GM18498 (cell line): ENCODE measurements around the gene SIK1.

Experiments used
- ATAC-seq: cut with Tn5 transposase; IDR thresholded peaks from one replicate; pipeline ENCODE4 v1.9.1; 2021; ENCODE audit warnings: mild to moderate bottlenecking, moderate library complexity; ENCODE audit not compliant: unreplicated experiment

SIK1 gene

DNA sequence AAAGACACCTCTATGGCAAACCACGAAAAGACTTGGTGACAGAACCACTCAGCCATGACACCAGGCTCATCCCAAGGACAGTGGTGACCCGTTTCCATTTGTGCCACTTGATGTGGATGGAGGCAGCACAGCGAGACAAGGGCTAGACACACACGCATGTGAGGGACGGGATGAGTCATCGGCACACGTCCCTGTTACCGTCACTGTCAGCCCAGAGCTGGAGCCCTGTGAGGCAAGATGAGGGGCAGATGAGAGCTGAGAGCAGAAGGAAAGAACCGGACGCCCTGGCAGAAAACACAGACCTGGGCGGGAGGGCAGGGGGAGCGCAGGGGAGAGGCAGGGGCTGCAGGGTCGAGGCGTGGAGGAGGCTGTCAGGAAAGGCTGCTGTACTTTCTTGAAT, 57.8 kb downstream of the SIK1 start:
- ATAC-seq, result no peak

DNA sequence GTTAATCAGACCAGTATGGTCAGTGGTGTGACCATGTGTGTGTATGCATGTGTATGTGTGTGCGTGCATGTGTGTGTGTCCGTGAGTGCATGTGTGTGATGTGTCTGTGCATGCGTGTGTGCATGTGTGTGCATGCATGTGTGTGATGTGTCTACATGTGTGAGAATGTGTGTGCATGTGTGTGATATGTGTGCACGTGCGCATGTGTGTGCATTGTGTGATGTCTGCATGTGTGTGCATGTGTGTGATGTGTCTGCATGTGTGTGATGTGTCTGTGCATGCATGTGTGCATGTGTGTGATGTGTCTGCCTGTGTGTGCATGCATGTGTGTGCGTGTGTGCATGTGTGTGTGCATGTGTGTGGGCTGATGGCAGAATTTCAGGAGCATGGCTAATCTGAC, 58.2 kb downstream of the SIK1 start:
- no peak for ATAC-seq

DNA sequence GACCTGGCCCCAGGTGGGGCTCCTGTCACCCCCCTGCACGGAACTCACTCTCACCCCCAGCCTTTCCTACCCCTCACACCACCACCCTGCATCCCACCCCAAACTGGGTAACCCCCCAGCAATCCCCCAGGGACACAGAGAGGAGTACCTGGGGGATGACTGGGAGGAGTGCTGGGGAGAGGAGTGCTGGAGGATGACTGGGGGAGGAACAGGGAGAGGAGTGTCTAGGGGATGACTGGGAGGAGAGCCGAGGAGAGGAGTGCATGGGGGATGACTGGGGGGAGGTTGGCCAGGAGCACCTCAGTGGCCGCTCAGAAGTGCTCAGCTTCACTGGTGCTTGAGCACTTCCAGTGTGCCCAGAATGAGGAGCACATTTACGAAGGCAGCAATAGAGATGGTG, 59.1 kb downstream of the SIK1 start:
- ATAC-seq, result no peak

DNA sequence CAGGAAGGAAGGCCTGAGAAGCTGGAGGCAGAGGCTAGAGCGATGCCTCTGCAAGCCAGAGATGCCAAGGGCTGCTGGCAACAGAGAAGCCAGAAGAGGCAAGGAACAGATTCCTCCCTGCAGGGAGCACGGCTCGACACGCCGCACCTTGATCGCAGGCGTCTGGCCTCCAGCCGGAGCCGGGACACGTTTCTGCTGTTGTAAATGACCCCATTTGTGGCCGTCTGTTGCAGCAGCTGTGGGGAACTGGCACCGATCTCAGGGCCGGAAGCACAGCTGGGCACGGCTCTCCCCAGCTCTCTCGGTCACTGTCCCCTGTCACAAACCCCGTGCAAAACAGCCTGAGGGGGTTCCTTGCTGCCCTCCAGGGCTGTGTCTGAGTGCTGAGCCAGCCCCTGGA, 59.6 kb downstream of the SIK1 start:
- ATAC-seq, result no peak

DNA sequence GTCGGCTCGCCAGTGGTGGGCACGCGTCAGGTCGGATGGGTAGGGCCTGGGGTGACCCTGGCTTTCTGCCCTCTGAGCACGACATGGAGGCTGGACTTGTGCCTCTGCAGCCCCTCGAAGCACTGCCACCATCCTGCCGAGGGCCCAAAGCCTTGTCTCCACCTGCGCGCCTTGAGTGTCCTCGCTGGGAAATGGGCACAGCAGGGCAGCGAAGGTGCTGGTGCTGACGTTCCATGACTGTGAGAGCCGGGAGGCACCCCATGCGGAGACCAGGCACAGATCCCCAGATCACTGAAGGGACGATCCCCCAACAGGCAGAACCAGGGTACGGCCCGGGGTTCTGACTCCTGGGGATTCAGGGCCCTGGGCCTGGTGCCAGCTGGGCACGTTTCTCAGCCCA, 60.3 kb downstream of the SIK1 start:
- ATAC-seq, result no peak

DNA sequence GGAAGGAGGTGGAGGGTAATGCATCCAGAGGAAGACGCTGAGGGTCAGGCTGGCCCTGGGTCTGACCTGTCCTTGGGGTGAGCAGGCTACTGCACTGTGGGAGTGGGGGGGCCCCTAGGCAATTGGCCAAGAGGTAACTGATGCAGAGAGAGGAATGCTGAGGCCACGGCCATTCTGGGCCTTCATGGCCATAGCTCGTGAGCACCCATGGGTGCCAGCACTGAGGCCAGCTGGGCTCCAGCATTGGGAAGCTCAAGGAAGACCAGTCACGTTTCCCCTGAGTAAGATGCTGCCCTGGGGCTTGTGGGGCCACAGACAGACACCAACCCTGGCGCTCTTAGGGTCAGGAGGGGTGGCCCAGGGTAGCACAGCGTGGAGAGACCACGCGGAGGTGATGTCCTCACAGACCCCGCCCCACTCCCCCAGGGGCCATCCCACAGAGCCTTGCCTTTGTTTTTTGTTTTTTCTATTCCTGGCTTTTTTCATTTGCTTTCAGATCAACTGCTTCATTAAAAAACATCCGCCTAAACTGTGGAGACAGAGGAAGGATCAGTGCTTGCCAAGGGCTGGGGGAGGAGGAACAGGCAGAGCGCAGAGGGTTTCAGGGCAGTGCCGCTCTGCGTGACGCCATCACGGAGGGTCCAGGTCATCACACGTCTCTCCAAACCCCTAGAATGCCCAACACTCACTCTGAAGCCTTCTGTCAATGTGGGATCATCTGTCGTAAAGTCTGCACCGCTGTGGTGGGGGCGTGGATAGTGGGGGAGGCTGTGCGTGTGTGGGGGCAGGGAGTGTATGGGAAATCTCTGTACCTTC, 61.1 kb downstream of the SIK1 start:
- no peak for ATAC-seq

DNA sequence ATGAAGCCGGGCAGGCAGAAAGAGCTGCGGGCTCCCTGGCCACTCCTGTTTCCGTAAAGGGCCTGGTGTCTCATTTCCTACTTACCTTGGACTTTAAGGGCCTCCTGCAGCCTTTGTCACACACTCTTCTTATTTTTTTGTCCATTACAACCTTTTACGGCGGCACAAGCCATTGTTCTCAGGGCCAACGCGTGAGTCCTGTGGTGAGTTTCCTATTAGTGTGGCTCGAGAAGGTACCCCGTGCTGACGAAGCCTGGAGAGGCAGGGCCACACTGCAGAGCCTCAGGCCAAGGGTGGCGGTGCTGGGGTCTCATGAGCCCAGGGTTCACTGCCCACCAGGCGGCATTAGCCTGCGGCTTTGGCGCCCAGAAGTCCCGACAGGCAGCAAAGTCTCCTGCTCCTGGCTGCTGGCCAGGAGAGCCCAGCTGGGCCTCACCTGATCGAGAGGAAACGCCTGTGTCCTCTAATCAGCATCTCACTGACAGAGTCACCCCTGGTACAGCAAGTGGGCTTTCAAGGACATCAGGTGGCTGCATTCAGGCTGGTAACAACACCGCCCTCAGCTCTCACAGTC, 62.0 kb downstream of the SIK1 start:
- ATAC-seq, result no peak
